ENCODE results near the gene SETDB1.

SETDB1 gene

DNA sequence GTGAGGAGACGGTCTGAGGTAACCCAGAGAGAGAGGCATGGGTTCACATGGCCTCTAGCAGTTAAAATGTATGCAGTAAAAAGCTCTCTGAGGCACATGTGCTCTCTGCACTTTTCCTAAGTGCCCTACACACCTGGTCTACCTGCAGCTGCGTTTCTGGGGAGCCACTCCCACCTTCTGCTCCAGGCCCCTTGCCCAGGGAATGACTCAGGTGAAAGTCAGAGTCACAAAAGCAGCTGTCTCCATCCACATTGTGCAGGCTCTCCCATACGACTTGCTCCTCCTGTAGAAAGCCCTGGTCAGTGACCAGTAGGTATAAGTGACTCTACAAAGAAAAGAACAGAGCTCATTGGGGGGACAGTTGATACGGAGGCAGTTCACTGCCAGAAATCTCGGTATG is 71.8 kb downstream of the SETDB1 start:
- in situ Hi-C loops (cut with HindIII; ENCODE audit: low sequenced_read_pairs): no loop called here
- TF ChIP-seq CTCF (IDR thresholded peaks at IDR 0.05; ENCODE audit: low read depth, low read length, missing control alignments): no peak
- H3K4me3 ChIP-seq (ENCODE audit: low read depth, low read length): no peak overlapping the region
- DNase-seq (ENCODE audit: low read depth): no peak

DNA sequence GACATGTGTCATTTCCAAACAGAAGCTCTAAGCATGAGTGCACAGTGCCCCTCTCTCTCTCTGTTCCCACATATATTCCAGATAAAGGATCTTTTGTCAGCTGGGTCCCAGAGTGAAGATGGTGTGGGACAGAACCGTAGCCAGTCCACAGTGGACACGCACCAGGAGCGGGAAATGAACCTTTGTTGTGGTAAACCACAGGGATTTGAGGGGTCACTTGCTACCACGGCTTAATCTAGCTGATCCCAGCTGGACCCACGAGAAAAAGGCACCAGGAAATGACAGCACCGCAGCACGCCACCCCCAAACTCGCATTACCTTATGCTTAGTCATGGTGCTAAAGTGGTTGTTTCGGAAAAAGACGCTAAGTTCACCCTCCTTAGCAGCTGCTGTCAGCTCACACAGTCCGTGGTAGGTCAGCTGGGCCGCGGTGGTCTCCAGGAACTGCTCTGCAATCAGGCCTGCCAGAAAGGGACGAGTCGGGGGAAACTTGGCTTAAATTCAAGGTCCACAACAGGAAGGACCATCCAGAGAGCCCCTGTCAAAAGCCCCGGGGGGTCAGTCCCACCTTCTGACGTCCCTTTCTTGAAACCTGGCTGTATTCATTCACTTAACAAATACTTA is 73.0 kb downstream of the SETDB1 start:
- no peak for TF ChIP-seq CTCF (IDR thresholded peaks at IDR 0.05; ENCODE audit: low read depth, low read length, missing control alignments)
- in situ Hi-C loops (cut with HindIII; ENCODE audit: low sequenced_read_pairs): no loop called here
- H3K4me3 ChIP-seq (ENCODE audit: low read depth, low read length): no peak overlapping the region
- no peak for DNase-seq (ENCODE audit: low read depth)

DNA sequence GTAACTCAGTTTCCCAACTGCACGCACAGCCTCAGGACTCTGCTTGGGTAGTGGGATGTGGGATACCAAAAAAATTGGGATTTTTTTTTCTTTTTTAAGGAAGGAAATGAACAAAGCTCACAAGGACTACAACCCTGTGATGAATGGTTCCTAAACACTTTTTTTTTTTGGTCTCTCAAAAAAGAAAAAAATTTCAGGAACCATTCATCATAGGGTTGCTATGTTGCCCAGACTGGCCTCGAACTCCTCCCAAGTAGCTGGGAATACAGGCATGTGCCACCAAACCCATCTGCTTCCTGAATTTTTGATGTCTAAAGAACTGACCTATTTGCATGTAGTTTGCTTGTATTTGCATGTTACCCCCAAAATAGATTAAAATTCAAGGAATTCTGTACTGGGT is 73.8 kb downstream of the SETDB1 start:
- in situ Hi-C loops (cut with HindIII; ENCODE audit: low sequenced_read_pairs): no loop called here

DNA sequence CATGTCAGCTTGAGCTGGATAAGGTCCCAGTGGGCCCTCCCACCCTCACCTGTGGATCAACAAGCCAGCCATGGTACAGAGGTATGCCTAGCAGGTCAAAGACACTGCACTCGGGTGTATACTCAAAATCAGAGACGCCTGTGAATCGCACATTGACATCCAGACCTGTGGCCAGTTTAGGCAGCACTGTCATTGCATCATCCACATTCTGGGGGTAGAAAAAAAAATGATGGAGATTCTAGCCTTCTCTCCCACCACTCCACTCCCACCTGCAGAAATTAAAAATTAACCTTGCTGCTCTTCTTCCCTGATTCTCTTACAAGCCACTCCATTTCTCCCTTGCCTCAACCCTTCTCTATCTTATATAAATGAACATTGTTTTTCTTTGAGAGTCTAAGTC is 74.2 kb downstream of the SETDB1 start:
- DNase-seq (ENCODE audit: low read depth): no peak
- in situ Hi-C loops (cut with HindIII; ENCODE audit: low sequenced_read_pairs): no loop called here
- no peak overlapping the region for H3K4me3 ChIP-seq (ENCODE audit: low read depth, low read length)
- no peak for TF ChIP-seq CTCF (IDR thresholded peaks at IDR 0.05; ENCODE audit: low read depth, low read length, missing control alignments)

More for the DNA sequence above, 73.8 kb downstream of the SETDB1 start:
- TF ChIP-seq CTCF (IDR thresholded peaks at IDR 0.05; ENCODE audit: low read depth, low read length, missing control alignments): no peak
- no peak overlapping the region for H3K4me3 ChIP-seq (ENCODE audit: low read depth, low read length)
- no peak for DNase-seq (ENCODE audit: low read depth)

DNA sequence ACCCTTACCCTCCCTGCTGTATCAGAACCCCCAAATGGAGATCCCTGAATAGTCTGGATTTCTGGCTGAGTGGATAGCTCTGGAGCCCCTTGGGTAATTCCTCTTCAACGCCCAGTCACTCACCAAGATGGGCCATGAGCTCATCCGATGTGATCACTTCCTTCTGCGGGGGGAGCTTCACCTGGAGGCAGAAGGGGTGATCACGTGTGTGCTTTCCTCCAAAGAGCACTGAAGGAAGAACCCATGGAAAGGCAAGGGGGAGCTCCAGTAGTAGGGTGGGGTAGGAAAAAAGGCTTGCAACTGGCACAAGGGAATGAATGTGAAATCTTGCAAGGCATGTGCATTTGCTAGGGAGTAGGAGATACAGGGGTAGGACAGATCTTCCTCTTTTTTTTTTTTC is 75.4 kb downstream of the SETDB1 start:
- no peak for DNase-seq (ENCODE audit: low read depth)
- H3K4me3 ChIP-seq (ENCODE audit: low read depth, low read length): no peak overlapping the region
- in situ Hi-C loops (cut with HindIII; ENCODE audit: low sequenced_read_pairs): no loop called here
- TF ChIP-seq CTCF (IDR thresholded peaks at IDR 0.05; ENCODE audit: low read depth, low read length, missing control alignments): no peak

DNA sequence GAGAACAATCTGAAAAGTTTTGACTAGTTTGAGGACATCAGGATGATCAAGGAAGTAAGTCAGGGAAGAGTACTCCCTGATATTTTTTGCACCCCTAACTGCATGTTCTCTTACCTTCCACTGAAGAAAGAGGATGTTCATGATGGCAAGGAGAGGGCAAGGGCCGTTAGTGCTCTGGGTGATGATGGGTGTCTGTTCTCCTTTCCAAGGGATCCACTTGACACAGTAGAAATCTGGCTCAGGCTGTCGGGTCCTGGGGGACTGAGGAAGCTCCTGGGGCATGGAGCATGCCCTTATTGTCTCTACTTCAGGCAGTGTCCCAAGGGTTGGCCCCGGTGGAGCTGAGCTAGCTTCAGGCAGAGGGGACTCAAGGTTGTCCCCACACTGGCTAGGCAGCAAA is 75.9 kb downstream of the SETDB1 start:
- in situ Hi-C loops (cut with HindIII; ENCODE audit: low sequenced_read_pairs): no loop called here
- H3K4me3 ChIP-seq (ENCODE audit: low read depth, low read length): no peak overlapping the region
- TF ChIP-seq CTCF (IDR thresholded peaks at IDR 0.05; ENCODE audit: low read depth, low read length, missing control alignments): no peak
- DNase-seq (ENCODE audit: low read depth): no peak
